NCI-H2227 (cell line): ENCODE data around the gene TMEM145.
"Not testable (repeated sequence)": the region's sequence is repeated elsewhere in the genome, so short reads cannot be mapped to it uniquely, and the experiment has no call there.

Experiments used
- DNase-seq: peaks from one replicate; lab custom pipeline; 2025; ENCODE audit not compliant: unreplicated experiment; lab: John Stamatoyannopoulos, UW

The TMEM145 gene

GRCh38 chr19:42313840-42314755 lies 989 bp downstream of the TMEM145 start:
- no peak for DNase-seq

- DNase-seq = no peak
Observed at GRCh38 chr19:42315024-42315423, 1.9 kb downstream of the TMEM145 start.

GRCh38 chr19:42316223-42317211 lies 3.4 kb downstream of the TMEM145 start:
- DNase-seq = peak; percentile 74

GRCh38 chr19:42317535-42317934 lies 4.4 kb downstream of the TMEM145 start:
- no peak for DNase-seq

GRCh38 chr19:42322305-42322704 lies 9.2 kb downstream of the TMEM145 start:
- DNase-seq = no peak

- DNase-seq = no peak
Observed at GRCh38 chr19:42323473-42323851, 10.4 kb downstream of the TMEM145 start.

GRCh38 chr19:42323852-42324654 lies 10.9 kb downstream of the TMEM145 start:
- DNase-seq = no peak

- DNase-seq = no peak
Observed at GRCh38 chr19:42324655-42325307, 11.7 kb downstream of the TMEM145 start.

GRCh38 chr19:42325308-42325895 lies 12.3 kb downstream of the TMEM145 start, which contains the start of gene MEGF8:
Gene MEGF8 (plus strand): TSS chr19:42325635. CDS start chr19:42326244, 609 bp downstream.
- peak; percentile 100 for DNase-seq

- peak; percentile 65 for DNase-seq
Observed at GRCh38 chr19:42325896-42326771, 13.0 kb downstream of the TMEM145 start.

- DNase-seq = no peak
Observed at GRCh38 chr19:42326969-42327368, 13.9 kb downstream of the TMEM145 start.

GRCh38 chr19:42327381-42327780 lies 14.3 kb downstream of the TMEM145 start:
- DNase-seq = no peak

GRCh38 chr19:42328106-42328505 lies 15.0 kb downstream of the TMEM145 start:
- no peak for DNase-seq

- DNase-seq = no peak
Observed at GRCh38 chr19:42328854-42329253, 15.7 kb downstream of the TMEM145 start.

- no peak for DNase-seq
Observed at GRCh38 chr19:42330241-42330711, 17.2 kb downstream of the TMEM145 start.

GRCh38 chr19:42331333-42331732 lies 18.2 kb downstream of the TMEM145 start:
- DNase-seq = not testable (repeated sequence)

- DNase-seq = no peak
Observed at GRCh38 chr19:42332059-42332458, 18.9 kb downstream of the TMEM145 start.

GRCh38 chr19:42333018-42333417 lies 19.9 kb downstream of the TMEM145 start:
- no peak for DNase-seq
